ENCODE results near the gene CDKN1C.

CDKN1C gene

GRCh38 chr11:2927121-2927800 is 41.7 kb upstream of the CDKN1C start:
- no peak for TF ChIP-seq CTCF (IDR thresholded peaks at IDR 0.05; ENCODE audit: extremely low read depth, missing control alignments)
- DNase-seq (ENCODE audit: low spot score) = no peak

- no peak for DNase-seq (ENCODE audit: low spot score)
- no peak for TF ChIP-seq CTCF (IDR thresholded peaks at IDR 0.05; ENCODE audit: extremely low read depth, missing control alignments)
These were observed 41.1 kb upstream of the CDKN1C start for GRCh38 chr11:2926611-2927051.

GRCh38 chr11:2924821-2925675 is 39.5 kb upstream of the CDKN1C start:
- no peak for DNase-seq (ENCODE audit: low spot score)
- TF ChIP-seq CTCF (IDR thresholded peaks at IDR 0.05; ENCODE audit: extremely low read depth, missing control alignments) = no peak

GRCh38 chr11:2924381-2924780 is 38.8 kb upstream of the CDKN1C start:
- no peak for DNase-seq (ENCODE audit: low spot score)
- no peak for TF ChIP-seq CTCF (IDR thresholded peaks at IDR 0.05; ENCODE audit: extremely low read depth, missing control alignments)

GRCh38 chr11:2923446-2924375 is 38.1 kb upstream of the CDKN1C start:
- TF ChIP-seq CTCF (IDR thresholded peaks at IDR 0.05; ENCODE audit: extremely low read depth, missing control alignments) = no peak
- no peak for DNase-seq (ENCODE audit: low spot score)

- TF ChIP-seq CTCF (IDR thresholded peaks at IDR 0.05; ENCODE audit: extremely low read depth, missing control alignments) = no peak
- DNase-seq (ENCODE audit: low spot score) = no peak
These were observed 37.1 kb upstream of the CDKN1C start for GRCh38 chr11:2922655-2923054.
